ENCODE results near the gene HOXA7.

- TF ChIP-seq CTCF (conservative IDR thresholded peaks at IDR 0.05; ENCODE audit: low read depth in 2 of 2) (no peak), EZH2 (IDR thresholded peaks at IDR 0.05; ENCODE audit: low read depth, unreplicated experiment) (no peak)
Measured at GRCh38 chr7:27149842-27150567, 6.5 kb downstream of the HOXA7 start.

All from GM23338 (cell line).